Lower leg skin (tissue), 4 donors: ENCODE results near the gene PIP4K2A. TPM values are rescaled to one million over a fixed set of nuclear protein-coding genes. Genes with fewer than 3 reads are reported as not detected.

ENCODE experiments used
- DNase-seq, 2 donors: peaks; one replicate each; pipeline ENCODE4 v3.0.0-alpha.2; 2019; ENCODE audit warnings: low spot score in 2 of 2
- H3K4me3 ChIP-seq: fragments of 200-600 bp; sonication (generic); 2 replicates; pipeline ENCODE4 v1.5.1; 2017; ENCODE audit warnings: mild to moderate bottlenecking, low read depth; ENCODE audit not compliant: poor library complexity, severe bottlenecking
- POLR2A ChIP-seq, 2 donors: fragments of 450-650 bp; IDR thresholded peaks; one replicate each; pipeline ENCODE4 v1.6.1; 2016 to 2017; ENCODE audit warnings: antibody characterized with exemption in 2 of 2, mild to moderate bottlenecking in 1 of 2, moderate library complexity in 1 of 2
- WGBS, 2 donors: methylation state at CpG; one replicate each; pipeline ENCODE4 v1.1.5; 2018; 5-methylcytosine and 5-hydroxymethylcytosine counted together
- intact Hi-C: fragments of 100-400 bp; cut with DNase I; formaldehyde crosslinking; loops from one replicate; pipeline ENCODE4 v1.15.0; 2023; ENCODE audit warnings: low total_unique reads
- total RNA-seq, 4 donors: library from RNA; depleted of rRNA; stranded (reverse); fragments of >200 nt; gene quantifications; one replicate each; pipeline ENCODE4 v1.1.0, GENCODE V29; 2016
- TF ChIP-seq, protein P1 (sequence below), 3 donors: fragments of 450-650 bp; IDR thresholded peaks; one replicate each; pipeline ENCODE4 v1.5.1; 2016; ENCODE audit warnings: antibody characterized with exemption in 3 of 3, mild to moderate bottlenecking in 3 of 3, moderate library complexity in 2 of 3

PIP4K2A gene
- total RNA-seq, 4 donors from 2014 or later, result 2.3 to 12.4 (median 6.6) TPM

DNA sequence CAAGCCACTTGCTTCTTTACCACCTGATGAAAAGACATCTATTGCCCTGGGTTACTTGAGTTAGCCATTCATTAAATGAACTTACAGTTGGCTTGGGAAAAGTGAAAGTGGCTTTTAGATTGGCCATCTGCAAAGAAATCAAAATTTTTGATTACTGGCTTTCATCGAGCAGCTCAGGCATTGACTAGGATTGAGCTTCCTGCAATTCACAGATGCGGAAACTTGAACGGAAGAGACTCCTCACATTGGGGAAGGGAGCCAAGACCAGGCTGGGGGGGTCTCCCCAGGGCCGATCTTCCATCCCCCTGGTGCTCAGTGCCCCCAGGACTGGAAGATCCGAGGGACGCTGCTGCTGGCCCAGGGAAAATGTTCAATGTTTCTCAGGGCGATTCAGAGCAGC lies 145.4 kb downstream of the PIP4K2A start:
- TF ChIP-seq POLR2A (IDR thresholded peaks at IDR 0.05), result no peak
- TF ChIP-seq, protein P1, sequence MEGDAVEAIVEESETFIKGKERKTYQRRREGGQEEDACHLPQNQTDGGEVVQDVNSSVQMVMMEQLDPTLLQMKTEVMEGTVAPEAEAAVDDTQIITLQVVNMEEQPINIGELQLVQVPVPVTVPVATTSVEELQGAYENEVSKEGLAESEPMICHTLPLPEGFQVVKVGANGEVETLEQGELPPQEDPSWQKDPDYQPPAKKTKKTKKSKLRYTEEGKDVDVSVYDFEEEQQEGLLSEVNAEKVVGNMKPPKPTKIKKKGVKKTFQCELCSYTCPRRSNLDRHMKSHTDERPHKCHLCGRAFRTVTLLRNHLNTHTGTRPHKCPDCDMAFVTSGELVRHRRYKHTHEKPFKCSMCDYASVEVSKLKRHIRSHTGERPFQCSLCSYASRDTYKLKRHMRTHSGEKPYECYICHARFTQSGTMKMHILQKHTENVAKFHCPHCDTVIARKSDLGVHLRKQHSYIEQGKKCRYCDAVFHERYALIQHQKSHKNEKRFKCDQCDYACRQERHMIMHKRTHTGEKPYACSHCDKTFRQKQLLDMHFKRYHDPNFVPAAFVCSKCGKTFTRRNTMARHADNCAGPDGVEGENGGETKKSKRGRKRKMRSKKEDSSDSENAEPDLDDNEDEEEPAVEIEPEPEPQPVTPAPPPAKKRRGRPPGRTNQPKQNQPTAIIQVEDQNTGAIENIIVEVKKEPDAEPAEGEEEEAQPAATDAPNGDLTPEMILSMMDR (IDR thresholded peaks at IDR 0.05), result no peak
- intact Hi-C loops, result no loop called here
- WGBS, 2 donors, result 87 to 91% methylated on average over 7 of the region's 7 CpGs
- DNase-seq, result no peak
- H3K4me3 ChIP-seq, result no peak overlapping the region

DNA sequence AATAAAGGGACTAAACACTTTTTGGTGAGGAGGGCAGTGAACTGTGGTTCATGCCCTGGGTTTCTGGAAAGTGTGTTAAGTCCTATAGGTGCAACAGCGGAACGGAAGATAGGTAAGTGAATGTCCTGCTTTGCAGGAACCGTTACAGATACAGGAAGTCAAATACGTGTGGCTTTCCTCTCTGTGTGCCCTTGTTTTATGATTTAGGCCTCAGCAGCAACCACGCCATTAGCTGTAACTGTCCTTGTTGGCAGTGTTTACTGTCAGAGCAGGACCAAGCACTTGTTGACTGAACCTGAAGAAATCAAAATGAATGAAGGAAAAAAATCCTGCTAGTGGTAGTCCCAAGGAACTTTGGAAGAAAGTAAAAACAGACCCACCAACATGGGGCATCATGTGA lies 150.3 kb downstream of the PIP4K2A start:
- no peak for TF ChIP-seq POLR2A (IDR thresholded peaks at IDR 0.05)
- TF ChIP-seq, protein P1 (IDR thresholded peaks at IDR 0.05), result no peak
- H3K4me3 ChIP-seq, result no peak overlapping the region
- intact Hi-C loops, result no loop called here
- DNase-seq, result no peak
- WGBS, 2 donors, result 81 to 88% methylated on average over 5 of the region's 5 CpGs

DNA sequence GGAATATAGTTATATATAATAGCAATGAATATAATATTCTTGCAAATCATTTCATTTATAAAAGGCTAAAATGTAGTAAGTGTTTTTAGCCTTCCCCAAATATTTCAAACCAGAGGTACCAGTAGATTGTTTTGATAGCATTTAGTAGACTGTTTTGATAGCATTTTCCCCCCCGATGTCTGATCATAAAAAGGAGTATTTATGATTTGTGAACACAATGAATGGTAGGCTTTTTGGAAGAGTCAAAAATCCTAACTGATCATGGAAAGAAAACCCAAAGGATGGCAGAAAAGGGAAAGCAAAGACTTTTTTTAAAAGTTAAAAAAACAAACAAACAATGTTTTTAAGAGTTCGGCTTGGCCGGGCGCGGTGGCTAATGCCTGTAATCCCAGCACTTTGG lies 152.5 kb downstream of the PIP4K2A start:
- no peak for DNase-seq
- no peak for TF ChIP-seq POLR2A (IDR thresholded peaks at IDR 0.05)
- TF ChIP-seq, protein P1 (IDR thresholded peaks at IDR 0.05), result no peak
- intact Hi-C loops, result no loop called here
- H3K4me3 ChIP-seq, result no peak overlapping the region
- WGBS, 2 donors, result 95 to 98% methylated on average over 5 of the region's 5 CpGs

DNA sequence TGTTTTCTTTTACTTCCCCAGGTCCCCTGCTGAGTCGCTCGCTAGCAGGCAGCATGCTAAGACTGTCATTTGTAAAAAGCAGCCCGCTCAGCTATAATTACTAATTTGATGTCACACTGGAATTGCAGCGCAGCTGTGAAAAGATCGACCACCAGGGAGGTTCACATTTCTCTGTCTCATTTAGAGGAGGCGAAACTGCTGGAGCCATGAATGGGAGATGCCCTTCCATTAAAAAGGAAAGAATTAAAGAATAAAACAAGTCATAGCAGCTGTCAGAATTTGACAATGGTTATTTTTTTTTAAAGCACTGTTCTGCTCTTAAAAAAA lies 153.5 kb downstream of the PIP4K2A start:
- no peak for TF ChIP-seq POLR2A (IDR thresholded peaks at IDR 0.05)
- TF ChIP-seq, protein P1 (IDR thresholded peaks at IDR 0.05), result no peak
- intact Hi-C loops, result no loop called here
- no peak for DNase-seq
- H3K4me3 ChIP-seq, result no peak overlapping the region
- WGBS, 2 donors, result 87 to 94% methylated on average over 6 of the region's 6 CpGs

DNA sequence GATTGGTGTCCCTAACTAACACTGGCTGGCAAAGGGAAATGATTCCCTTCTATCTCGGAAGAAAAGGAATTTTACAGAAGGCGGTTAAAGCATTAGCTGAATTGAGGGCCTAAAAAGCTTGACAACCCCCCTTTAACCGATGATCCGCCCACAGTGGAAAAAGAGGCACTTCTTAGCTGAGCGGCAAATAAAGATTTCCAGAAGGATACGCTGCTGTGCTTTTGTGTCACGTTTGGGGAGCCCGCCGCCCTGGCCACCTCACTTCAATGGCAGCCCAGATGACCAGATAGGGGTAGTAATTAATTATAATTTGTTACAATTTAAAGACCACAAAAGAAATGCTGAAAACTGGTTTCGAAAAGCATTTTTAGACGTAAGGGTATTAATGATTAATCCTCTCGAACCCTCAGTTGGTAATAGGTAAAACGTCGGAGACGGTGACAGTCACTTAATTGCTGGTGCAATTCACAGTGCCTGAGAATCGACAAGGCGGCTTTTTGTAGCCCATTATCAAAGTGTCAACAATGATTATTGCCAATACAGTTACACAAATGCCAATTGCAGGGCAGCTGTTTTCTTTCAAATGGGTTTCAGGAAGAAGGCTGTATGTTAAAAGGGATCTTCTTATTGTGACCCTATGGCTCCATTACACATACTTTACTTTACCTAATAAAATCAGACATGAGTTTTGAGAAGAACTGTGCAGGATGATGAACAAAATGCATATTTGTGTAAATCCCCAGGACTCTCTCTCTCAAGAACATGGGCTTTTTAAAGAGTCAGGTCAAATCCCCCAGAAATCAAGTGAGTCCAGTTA lies 154.1 kb downstream of the PIP4K2A start:
- 92% methylated on average over 17 of the region's 17 CpGs for WGBS, 2 donors
- TF ChIP-seq, protein P1 (IDR thresholded peaks at IDR 0.05), result no peak
- TF ChIP-seq POLR2A (IDR thresholded peaks at IDR 0.05), result no peak
- DNase-seq, result no peak
- intact Hi-C loops, result no loop called here
- no peak overlapping the region for H3K4me3 ChIP-seq

DNA sequence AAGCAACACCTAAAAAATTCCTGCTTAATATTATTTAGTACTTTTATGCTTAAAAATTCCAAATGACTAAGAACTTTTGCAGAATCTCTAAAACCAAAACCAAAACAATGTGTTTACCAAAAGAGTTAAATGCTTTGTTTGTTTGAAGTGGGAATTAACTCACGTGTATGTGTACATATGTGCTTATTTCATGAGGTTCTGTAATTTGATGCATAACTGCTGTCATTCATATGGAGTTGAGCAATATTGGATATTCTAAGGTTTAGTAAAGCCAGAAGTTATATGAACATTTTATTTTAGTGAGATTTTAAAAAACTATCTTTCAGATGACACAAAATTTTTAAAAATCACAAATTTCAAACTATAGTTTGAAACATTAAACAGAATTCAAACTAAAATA lies 157.1 kb downstream of the PIP4K2A start:
- no peak overlapping the region for H3K4me3 ChIP-seq
- TF ChIP-seq, protein P1 (IDR thresholded peaks at IDR 0.05), result no peak
- no peak for TF ChIP-seq POLR2A (IDR thresholded peaks at IDR 0.05)
- no peak for DNase-seq
- intact Hi-C loops, result no loop called here
- WGBS, 2 donors, result 71 to 76% methylated on average over 1 of the region's 1 CpG
